ENCODE data around the gene TCF7L1. TPM values are rescaled to one million over a fixed set of nuclear protein-coding genes. Genes with fewer than 3 reads are reported as not detected.

Gene TCF7L1
- total and polyA plus RNA-seq, 4 donors: 12.3 to 21.5 (median 13.8) TPM

DNA sequence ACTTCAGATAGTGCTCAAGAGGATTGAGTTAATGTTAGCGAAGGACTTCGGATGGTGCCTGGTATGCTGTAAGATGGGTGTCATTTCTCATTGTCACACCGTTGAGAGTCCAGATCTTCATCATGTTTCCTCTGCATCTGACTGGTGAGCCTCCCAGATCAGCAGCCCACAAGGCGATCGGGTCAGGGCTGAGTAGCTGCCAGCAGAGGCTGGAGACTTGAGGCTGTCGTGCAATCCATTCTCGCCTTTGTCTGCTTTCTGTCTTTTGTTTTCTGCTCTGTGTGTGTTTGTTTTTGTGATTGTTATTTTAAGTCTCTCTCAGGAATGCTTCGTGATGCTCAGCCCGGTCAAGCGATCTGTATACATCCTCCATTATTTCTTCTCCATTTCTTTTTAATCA lies 98.8 kb downstream of the TCF7L1 start:
- DNase-seq (no peak), ATAC-seq (ENCODE audit: insufficient read depth, low FRiP score) (no peak)
- H3K4me1 ChIP-seq (ENCODE audit: control insufficient read depth in 5 of 5, insufficient read depth in 5 of 5, low read length in 5 of 5): peaks cover 0 to 11% (median 7%) of the 10 kb centered on the region in 5 donors
- TF ChIP-seq, protein P1, sequence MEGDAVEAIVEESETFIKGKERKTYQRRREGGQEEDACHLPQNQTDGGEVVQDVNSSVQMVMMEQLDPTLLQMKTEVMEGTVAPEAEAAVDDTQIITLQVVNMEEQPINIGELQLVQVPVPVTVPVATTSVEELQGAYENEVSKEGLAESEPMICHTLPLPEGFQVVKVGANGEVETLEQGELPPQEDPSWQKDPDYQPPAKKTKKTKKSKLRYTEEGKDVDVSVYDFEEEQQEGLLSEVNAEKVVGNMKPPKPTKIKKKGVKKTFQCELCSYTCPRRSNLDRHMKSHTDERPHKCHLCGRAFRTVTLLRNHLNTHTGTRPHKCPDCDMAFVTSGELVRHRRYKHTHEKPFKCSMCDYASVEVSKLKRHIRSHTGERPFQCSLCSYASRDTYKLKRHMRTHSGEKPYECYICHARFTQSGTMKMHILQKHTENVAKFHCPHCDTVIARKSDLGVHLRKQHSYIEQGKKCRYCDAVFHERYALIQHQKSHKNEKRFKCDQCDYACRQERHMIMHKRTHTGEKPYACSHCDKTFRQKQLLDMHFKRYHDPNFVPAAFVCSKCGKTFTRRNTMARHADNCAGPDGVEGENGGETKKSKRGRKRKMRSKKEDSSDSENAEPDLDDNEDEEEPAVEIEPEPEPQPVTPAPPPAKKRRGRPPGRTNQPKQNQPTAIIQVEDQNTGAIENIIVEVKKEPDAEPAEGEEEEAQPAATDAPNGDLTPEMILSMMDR (IDR thresholded peaks at IDR 0.05; ENCODE audit: control extremely low read depth, extremely low read depth): no peak
- H3K27ac ChIP-seq (ENCODE audit: low read depth in 1 of 2, low read length in 1 of 2): no peak overlapping the region
- H3K27me3 ChIP-seq (ENCODE audit: control insufficient read depth in 3 of 3, insufficient read depth in 3 of 3, low read length in 2 of 3): no peaks in the 10 kb centered on the region
- H3K9me3 ChIP-seq (ENCODE audit: control insufficient read depth in 4 of 4, insufficient read depth in 3 of 4, low read length in 3 of 4): no peaks in the 10 kb centered on the region
- H3K36me3 ChIP-seq (ENCODE audit: control insufficient read depth in 4 of 4, insufficient read depth in 4 of 4, low read length in 4 of 4): no peaks in the 10 kb centered on the region
- H3K9ac ChIP-seq (ENCODE audit: insufficient read depth in 1 of 2, low read length in 2 of 2): peak overlapping the region in 1 of 2 donors; percentile 42
- H3K4me3 ChIP-seq: no peak overlapping the region
- 66 to 71% methylated on average over 10 of the region's 10 CpGs for WGBS, 2 donors

DNA sequence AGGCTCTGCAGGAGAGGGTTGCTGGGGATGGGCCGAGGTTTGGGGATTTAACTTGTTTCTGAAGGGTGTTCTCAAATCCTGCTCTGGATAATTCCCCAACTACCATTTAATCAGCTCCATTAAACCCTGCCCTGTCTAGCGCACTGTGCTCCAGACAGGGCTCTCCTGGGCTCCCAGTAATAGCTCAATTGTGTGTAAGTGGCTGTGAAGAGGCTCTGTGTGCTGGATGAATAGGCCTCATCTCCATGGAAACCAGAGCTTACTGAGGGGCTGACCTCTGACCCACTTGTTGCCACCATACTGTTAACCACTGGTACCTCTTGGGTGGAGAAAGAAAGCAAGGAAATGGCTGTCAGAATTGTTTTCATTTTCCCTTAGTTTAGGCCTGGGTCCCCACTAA lies 101.7 kb downstream of the TCF7L1 start:
- Histone ChIP-seq H3K27ac (ENCODE audit: low read depth in 1 of 2, low read length in 1 of 2) (no peak overlapping the region), H3K4me1 (ENCODE audit: control insufficient read depth in 5 of 5, insufficient read depth in 5 of 5, low read length in 5 of 5) (peaks cover 0 to 15% (median 7%) of the 10 kb centered on the region in 5 donors), H3K36me3 (ENCODE audit: control insufficient read depth in 4 of 4, insufficient read depth in 4 of 4, low read length in 4 of 4) (no peaks in the 10 kb centered on the region), H3K27me3 (ENCODE audit: control insufficient read depth in 3 of 3, insufficient read depth in 3 of 3, low read length in 2 of 3) (no peaks in the 10 kb centered on the region), H3K9ac (ENCODE audit: insufficient read depth in 1 of 2, low read length in 2 of 2) (no peak overlapping the region), H3K4me3 (no peak overlapping the region), H3K9me3 (ENCODE audit: control insufficient read depth in 4 of 4, insufficient read depth in 3 of 4, low read length in 3 of 4) (no peaks in the 10 kb centered on the region)
- ATAC-seq (ENCODE audit: insufficient read depth, low FRiP score): no peak
- TF ChIP-seq, protein P1 (IDR thresholded peaks at IDR 0.05; ENCODE audit: control extremely low read depth, extremely low read depth): no peak
- 74 to 83% methylated on average over 2 of the region's 2 CpGs for WGBS, 2 donors
- DNase-seq: peak in 2 of 3 donors; percentile 44 to 55

DNA sequence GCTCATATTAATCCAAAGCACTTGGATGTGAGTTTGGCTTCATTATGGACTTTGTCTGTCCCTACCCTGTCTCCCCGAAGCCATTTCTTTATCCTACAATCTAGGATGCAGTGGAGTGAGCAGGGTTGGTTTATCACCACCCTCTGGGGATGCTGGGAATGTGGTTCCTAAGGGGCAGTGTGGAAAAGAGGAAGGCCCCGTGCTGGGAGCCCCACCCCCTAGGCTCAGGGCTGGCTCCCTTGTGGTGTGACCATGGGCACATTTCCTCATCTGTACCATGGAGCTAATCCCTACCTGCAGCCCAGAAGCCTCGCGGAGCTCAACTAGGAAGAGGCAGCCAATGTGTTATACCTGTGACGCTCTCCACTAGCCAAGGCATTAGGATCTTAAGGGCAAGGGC lies 102.1 kb downstream of the TCF7L1 start:
- no peak overlapping the region for H3K4me3 ChIP-seq
- DNase-seq (no peak), ATAC-seq (ENCODE audit: insufficient read depth, low FRiP score) (no peak)
- H3K27me3 ChIP-seq (ENCODE audit: control insufficient read depth in 3 of 3, insufficient read depth in 3 of 3, low read length in 2 of 3): no peaks in the 10 kb centered on the region
- H3K4me1 ChIP-seq (ENCODE audit: control insufficient read depth in 5 of 5, insufficient read depth in 5 of 5, low read length in 5 of 5): peaks cover 0 to 15% (median 7%) of the 10 kb centered on the region in 5 donors
- H3K9ac ChIP-seq (ENCODE audit: insufficient read depth in 1 of 2, low read length in 2 of 2): no peak overlapping the region
- no peaks in the 10 kb centered on the region for H3K9me3 ChIP-seq (ENCODE audit: control insufficient read depth in 4 of 4, insufficient read depth in 3 of 4, low read length in 3 of 4)
- no peak overlapping the region for H3K27ac ChIP-seq (ENCODE audit: low read depth in 1 of 2, low read length in 1 of 2)
- TF ChIP-seq, protein P1 (IDR thresholded peaks at IDR 0.05; ENCODE audit: control extremely low read depth, extremely low read depth): no peak
- no peaks in the 10 kb centered on the region for H3K36me3 ChIP-seq (ENCODE audit: control insufficient read depth in 4 of 4, insufficient read depth in 4 of 4, low read length in 4 of 4)
- WGBS, 2 donors: 81 to 84% methylated on average over 5 of the region's 5 CpGs

DNA sequence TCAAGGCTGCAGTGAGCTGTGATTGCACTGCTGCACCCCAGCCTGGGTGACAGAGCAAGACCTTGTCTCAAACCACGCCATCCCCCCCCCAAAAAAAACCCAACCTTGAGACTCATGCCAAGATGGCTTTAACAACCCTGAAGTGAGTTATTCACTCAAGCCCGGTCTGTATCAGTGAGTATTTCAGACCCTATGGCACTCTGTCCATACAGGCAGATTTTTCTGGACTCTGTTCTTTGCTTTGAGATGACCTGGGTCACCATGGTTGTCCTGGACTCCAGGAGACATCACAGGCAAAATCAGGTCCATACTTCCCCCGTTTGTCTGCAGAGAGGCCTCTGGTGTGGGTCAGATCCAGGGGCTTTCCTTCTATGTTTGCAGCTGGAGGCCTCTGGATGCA lies 102.9 kb downstream of the TCF7L1 start:
- TF ChIP-seq, protein P1 (IDR thresholded peaks at IDR 0.05; ENCODE audit: control extremely low read depth, extremely low read depth): no peak
- ATAC-seq (ENCODE audit: insufficient read depth, low FRiP score): no peak

More for the DNA sequence above, 102.9 kb downstream of the TCF7L1 start:
- H3K9me3 ChIP-seq (ENCODE audit: control insufficient read depth in 4 of 4, insufficient read depth in 3 of 4, low read length in 3 of 4): no peaks in the 10 kb centered on the region
- DNase-seq: no peak
- no peak overlapping the region for H3K4me3 ChIP-seq
- no peak overlapping the region for H3K27ac ChIP-seq (ENCODE audit: low read depth in 1 of 2, low read length in 1 of 2)
- H3K9ac ChIP-seq (ENCODE audit: insufficient read depth in 1 of 2, low read length in 2 of 2): no peak overlapping the region
- WGBS, 2 donors: 93 to 95% methylated on average over 3 of the region's 3 CpGs
- H3K4me1 ChIP-seq (ENCODE audit: control insufficient read depth in 5 of 5, insufficient read depth in 5 of 5, low read length in 5 of 5): peaks cover 0 to 15% (median 7%) of the 10 kb centered on the region in 5 donors
- H3K27me3 ChIP-seq (ENCODE audit: control insufficient read depth in 3 of 3, insufficient read depth in 3 of 3, low read length in 2 of 3): no peaks in the 10 kb centered on the region
- H3K36me3 ChIP-seq (ENCODE audit: control insufficient read depth in 4 of 4, insufficient read depth in 4 of 4, low read length in 4 of 4): no peaks in the 10 kb centered on the region
